ENCODE results near the gene ZNRF3.

ZNRF3 gene

DNA sequence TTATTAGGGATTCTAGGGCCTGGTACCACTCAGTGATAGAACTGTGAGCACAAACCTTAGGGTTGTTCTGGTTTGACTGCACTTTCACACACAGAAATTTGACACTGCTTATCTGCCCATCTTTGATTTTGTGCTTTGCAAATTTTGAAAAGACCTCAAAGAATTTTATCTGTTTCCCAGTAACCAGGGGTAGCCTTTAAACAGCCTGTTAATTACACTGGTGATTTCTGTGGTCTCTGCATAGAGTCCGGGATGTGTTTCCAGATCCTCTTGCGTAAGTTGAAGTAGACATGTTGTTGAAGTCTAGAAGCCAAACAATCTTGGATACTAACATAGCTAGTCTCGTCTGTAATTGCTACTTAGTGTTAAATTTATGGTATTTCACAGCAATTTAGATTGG is 103.0 kb downstream of the ZNRF3 start:
- no peak for DNase-seq (ENCODE audit: low read depth)
- TF ChIP-seq, protein P1, sequence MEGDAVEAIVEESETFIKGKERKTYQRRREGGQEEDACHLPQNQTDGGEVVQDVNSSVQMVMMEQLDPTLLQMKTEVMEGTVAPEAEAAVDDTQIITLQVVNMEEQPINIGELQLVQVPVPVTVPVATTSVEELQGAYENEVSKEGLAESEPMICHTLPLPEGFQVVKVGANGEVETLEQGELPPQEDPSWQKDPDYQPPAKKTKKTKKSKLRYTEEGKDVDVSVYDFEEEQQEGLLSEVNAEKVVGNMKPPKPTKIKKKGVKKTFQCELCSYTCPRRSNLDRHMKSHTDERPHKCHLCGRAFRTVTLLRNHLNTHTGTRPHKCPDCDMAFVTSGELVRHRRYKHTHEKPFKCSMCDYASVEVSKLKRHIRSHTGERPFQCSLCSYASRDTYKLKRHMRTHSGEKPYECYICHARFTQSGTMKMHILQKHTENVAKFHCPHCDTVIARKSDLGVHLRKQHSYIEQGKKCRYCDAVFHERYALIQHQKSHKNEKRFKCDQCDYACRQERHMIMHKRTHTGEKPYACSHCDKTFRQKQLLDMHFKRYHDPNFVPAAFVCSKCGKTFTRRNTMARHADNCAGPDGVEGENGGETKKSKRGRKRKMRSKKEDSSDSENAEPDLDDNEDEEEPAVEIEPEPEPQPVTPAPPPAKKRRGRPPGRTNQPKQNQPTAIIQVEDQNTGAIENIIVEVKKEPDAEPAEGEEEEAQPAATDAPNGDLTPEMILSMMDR (IDR thresholded peaks at IDR 0.05; ENCODE audit: low read depth, low read length, missing control alignments) = no peak
- no peak overlapping the region for H3K4me3 ChIP-seq (ENCODE audit: low read depth, low read length)

DNA sequence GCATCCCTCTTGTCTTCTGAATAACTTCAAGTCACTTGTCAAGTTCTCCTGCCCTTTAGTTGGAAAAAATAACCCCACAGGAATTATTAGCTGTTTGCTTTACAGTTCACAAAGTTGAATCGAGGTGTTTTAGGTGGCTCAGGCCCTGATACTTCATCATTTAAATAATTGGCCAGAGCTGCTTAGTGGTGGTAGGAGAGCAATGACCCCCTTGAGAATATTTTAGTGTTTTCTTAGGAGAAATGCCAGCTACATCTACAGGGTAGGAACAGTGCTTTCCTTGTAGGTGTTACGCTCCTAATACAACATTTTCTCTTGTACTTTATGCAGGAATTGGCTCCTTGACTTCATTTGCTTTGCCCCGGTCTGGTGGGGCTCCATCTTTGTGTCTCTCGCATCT is 105.1 kb downstream of the ZNRF3 start:
- TF ChIP-seq, protein P1 (IDR thresholded peaks at IDR 0.05; ENCODE audit: low read depth, low read length, missing control alignments) = no peak
- no peak overlapping the region for H3K4me3 ChIP-seq (ENCODE audit: low read depth, low read length)
- no peak for DNase-seq (ENCODE audit: low read depth)

DNA sequence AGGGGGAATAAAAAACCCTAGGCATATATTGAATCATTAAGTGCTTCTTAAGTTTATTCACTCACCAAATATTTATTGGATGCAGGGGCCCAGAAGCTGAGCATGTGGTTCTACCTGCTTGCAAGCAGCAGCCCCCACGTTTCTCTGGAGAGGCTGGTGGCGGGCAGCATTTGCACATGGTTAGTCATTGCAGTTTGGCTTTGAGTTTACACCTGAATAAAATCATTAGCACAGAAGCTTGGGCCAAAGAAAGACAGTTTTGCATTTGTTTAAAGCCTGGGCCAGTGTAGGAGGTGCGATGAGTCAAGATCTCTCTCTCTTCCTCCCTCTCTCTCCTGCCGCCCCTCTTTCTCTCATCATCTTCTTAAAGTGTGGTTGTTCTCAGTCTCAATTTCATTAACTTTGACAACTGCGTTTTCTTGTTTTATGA is 105.7 kb downstream of the ZNRF3 start:
- TF ChIP-seq, protein P1 (IDR thresholded peaks at IDR 0.05; ENCODE audit: low read depth, low read length, missing control alignments) = no peak
- H3K4me3 ChIP-seq (ENCODE audit: low read depth, low read length) = no peak overlapping the region
- no peak for DNase-seq (ENCODE audit: low read depth)

DNA sequence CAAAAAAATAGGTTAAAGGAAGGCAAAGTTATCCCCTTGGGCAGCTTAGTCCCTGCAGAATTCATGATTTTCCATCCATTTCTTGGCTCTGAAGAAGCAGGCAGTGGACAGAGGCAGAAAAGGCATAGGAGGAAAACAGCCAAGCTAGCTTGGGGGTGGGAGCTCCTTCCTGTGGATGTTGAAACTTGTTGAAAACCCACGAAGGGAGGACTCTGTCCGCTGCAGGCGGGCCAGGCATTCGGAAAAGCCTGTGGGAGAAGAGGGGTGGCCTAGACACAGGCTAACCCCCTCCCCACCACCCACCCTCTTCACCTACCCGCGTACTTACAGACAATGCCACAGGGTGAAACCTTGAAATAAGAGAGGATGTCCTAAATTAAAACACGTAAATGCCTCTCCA is 106.1 kb downstream of the ZNRF3 start:
- TF ChIP-seq, protein P1 (IDR thresholded peaks at IDR 0.05; ENCODE audit: low read depth, low read length, missing control alignments) = no peak
- H3K4me3 ChIP-seq (ENCODE audit: low read depth, low read length) = no peak overlapping the region
- DNase-seq (ENCODE audit: low read depth) = no peak

DNA sequence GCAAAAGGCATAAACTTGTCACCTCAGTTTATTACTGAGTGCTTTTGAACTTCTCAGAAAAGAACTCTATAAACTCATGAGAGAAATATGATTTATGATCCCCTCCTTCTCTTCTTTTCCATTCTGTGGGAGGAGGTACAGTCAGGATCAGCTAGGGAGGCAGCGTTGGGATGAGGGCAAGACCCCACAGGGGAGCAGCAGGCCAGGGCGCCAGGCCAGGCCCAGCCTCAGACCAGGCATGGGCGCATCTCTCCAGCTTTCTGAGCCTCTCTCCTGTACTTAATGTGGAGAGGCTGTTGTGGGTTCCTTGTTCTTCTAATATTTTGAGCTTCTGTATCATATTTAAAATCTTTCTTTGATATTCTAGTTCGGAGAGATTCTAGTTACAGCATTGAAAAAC is 106.5 kb downstream of the ZNRF3 start:
- DNase-seq (ENCODE audit: low read depth) = no peak
- TF ChIP-seq, protein P1 (IDR thresholded peaks at IDR 0.05; ENCODE audit: low read depth, low read length, missing control alignments) = no peak
- H3K4me3 ChIP-seq (ENCODE audit: low read depth, low read length) = no peak overlapping the region

DNA sequence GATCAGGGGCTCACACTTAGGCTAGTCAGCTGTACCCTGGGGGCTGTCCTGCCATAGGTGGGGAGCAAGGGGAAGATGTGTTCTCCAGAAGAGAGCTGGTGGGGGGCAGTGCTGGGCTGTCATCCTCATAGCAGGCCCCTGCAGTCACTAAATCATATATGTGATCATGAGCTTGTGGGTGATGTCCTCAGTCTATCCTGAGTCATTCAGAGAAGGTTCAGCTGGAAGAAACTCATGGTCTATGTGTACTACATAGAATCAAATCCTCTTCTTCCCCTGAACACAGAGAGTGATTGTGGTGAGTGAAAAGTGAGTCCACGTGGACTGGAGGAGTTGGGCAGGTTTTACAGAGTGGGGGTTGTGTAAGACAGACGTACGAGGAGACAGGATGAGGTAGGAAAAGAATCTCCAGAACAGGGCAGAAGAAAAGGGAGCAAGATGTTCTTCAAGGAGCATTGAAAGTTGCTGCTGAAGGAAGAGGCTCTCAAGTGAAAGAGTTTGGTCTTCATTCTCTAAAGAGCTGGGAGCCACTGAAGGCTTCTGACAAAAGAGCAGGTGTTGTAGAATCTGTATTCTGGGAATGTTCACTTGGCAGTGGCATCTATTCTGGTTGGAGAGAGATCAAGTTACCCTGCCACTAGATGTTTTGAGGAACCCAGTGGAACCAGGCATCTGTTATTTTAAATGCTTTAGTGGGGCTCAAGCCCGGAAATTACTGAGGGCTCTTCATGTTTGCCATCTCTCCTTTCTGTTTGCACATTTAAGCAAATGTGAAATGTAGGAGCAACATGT is 109.4 kb downstream of the ZNRF3 start:
- TF ChIP-seq, protein P1 (IDR thresholded peaks at IDR 0.05; ENCODE audit: low read depth, low read length, missing control alignments) = no peak
- H3K4me3 ChIP-seq (ENCODE audit: low read depth, low read length) = no peak overlapping the region
- DNase-seq (ENCODE audit: low read depth) = no peak

DNA sequence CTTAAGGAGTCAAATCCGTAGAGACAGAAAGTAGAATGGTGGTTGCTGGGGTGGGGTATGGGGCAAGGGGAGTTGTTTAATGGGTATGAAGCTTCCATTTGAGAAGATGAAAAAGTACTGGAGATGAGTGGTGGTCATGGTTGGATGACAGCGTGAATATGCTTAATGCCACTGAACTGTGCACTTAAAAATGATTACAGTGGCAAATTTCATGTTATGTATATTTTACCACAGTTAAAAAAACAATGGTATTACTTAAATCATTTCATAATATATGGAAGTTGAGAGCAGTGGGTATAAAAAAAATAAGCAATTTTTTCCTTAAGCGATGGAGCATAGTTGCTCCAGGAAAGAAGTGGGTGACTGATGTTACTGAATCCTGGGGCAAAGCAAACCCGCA is 111.2 kb downstream of the ZNRF3 start:
- no peak for DNase-seq (ENCODE audit: low read depth)
- TF ChIP-seq, protein P1 (IDR thresholded peaks at IDR 0.05; ENCODE audit: low read depth, low read length, missing control alignments) = no peak
- H3K4me3 ChIP-seq (ENCODE audit: low read depth, low read length) = no peak overlapping the region

Data from GM12864 (cell line).